PC-3 (cell line): ENCODE data around the gene ZNF891. TPM values are rescaled to one million over a fixed set of nuclear protein-coding genes. Genes with fewer than 3 reads are reported as not detected.

Experiments
- ATAC-seq: fragments of 200-7000 bp; cut with Tn5 transposase; 2 replicates; pipeline ENCODE4 v1.9.1; 2020; ENCODE audit warnings: mild to moderate bottlenecking, moderate library complexity
- BruUV-seq: library from RNA; stranded (reverse); fragments of 400-500 nt; replicated peaks from 2 replicates; lab custom pipeline; 2021; lab: Mats Ljungman, UMichigan
- CTCF ChIA-PET: fragments of 300-600 bp; sonication (Branson Sonifier 250); formaldehyde crosslinking; loops from one replicate; lab custom pipeline; 2022; ENCODE audit warnings: antibody characterized with exemption; lab: Charles Lee
- POLR2A ChIA-PET: fragments of 300-600 bp; sonication (Branson Sonifier 250); formaldehyde crosslinking; loops from one replicate; lab custom pipeline; 2022; ENCODE audit warnings: antibody characterized with exemption; ENCODE audit not compliant: unreplicated experiment; lab: Charles Lee
- DNase-seq: peaks from one replicate; pipeline ENCODE4 v3.0.0-alpha.2; 2015
- H2AFZ ChIP-seq: fragments of 300-600 bp; sonication (generic); 2 replicates; pipeline ENCODE4 v1.6.0; 2016; ENCODE audit warnings: antibody characterized with exemption, low read length
- H3F3A ChIP-seq: fragments of 300-600 bp; sonication (generic); one replicate; pipeline ENCODE4 v1.6.0; 2017; ENCODE audit warnings: antibody characterized with exemption, low read length, control low read depth, mild to moderate bottlenecking; ENCODE audit not compliant: unreplicated experiment
- H3K27ac ChIP-seq: fragments of 300-600 bp; sonication (generic); 2 replicates; pipeline ENCODE4 v1.5.1; 2016; ENCODE audit warnings: mild to moderate bottlenecking, low read length
- H3K27me3 ChIP-seq: fragments of 300-600 bp; sonication (generic); 2 replicates; pipeline ENCODE4 v1.6.1; 2016; ENCODE audit warnings: low read length, mixed read lengths
- H3K36me3 ChIP-seq: fragments of 300-600 bp; sonication (generic); 2 replicates; pipeline ENCODE4 v1.6.1; 2016; ENCODE audit warnings: low read depth, mixed run types, low read length, mixed read lengths
- H3K4me1 ChIP-seq: fragments of 300-600 bp; sonication (generic); 2 replicates; pipeline ENCODE4 v1.5.1; 2016; ENCODE audit warnings: low read length; ENCODE audit not compliant: insufficient read depth
- H3K4me2 ChIP-seq: fragments of 300-600 bp; sonication (generic); 2 replicates; pipeline ENCODE4 v1.6.0; 2016; ENCODE audit warnings: low read length
- H3K4me3 ChIP-seq: fragments of 300-600 bp; sonication (generic); 2 replicates; pipeline ENCODE4 v1.5.1; 2016; ENCODE audit warnings: mild to moderate bottlenecking, low read length, mixed read lengths
- H3K79me2 ChIP-seq: fragments of 300-600 bp; sonication (generic); 2 replicates; pipeline ENCODE4 v1.6.1; 2017; ENCODE audit warnings: low read length, mixed read lengths
- H3K9ac ChIP-seq: fragments of 300-600 bp; sonication (generic); 2 replicates; pipeline ENCODE4 v1.6.0; 2016; ENCODE audit warnings: mild to moderate bottlenecking, low read length
- H3K9me2 ChIP-seq: fragments of 300-600 bp; sonication (generic); replicated peaks from 2 replicates; pipeline ENCODE4 v1.6.1; 2016; ENCODE audit warnings: mixed run types, low read length, mixed read lengths
- H3K9me3 ChIP-seq: fragments of 300-600 bp; sonication (generic); 2 replicates; pipeline ENCODE4 v1.6.1; 2016; ENCODE audit warnings: low read length, mixed read lengths
- H4K20me1 ChIP-seq: fragments of 300-600 bp; sonication (generic); 2 replicates; pipeline ENCODE4 v1.6.1; 2016; ENCODE audit warnings: low read length, mixed read lengths
- CTCF ChIP-seq: fragments of 300-600 bp; sonication (generic); conservative IDR thresholded peaks from 2 replicates; pipeline ENCODE4 v1.5.1; 2017; ENCODE audit warnings: antibody characterized with exemption, low read depth, mild to moderate bottlenecking, low read length
- EZH2 ChIP-seq: fragments of 300-600 bp; sonication (generic); IDR thresholded peaks from one replicate; pipeline ENCODE4 v1.6.1; 2017; ENCODE audit warnings: antibody characterized with exemption, mild to moderate bottlenecking, low read length; ENCODE audit not compliant: unreplicated experiment
- EZH2phosphoT487 ChIP-seq: fragments of 300-600 bp; sonication (generic); IDR thresholded peaks from 2 replicates; pipeline ENCODE4 v1.6.1; 2018; ENCODE audit warnings: mild to moderate bottlenecking, antibody characterized with exemption, low read length, borderline replicate concordance
- intact Hi-C: fragments of 100-400 bp; cut with micrococcal nuclease; formaldehyde crosslinking; loops from 2 replicates; pipeline ENCODE4 v1.9.0; 2023
- total RNA-seq: library from RNA; depleted of rRNA; stranded (reverse); fragments of >200 nt; gene quantifications from 2 replicates; pipeline ENCODE4 v1.2.3, GENCODE V29; 2014

The ZNF891 gene
- total RNA-seq, 1 experiment from 2014 or later: 0.98 TPM

- no peak for TF ChIP-seq EZH2
- TF ChIP-seq EZH2phosphoT487: no peak
- no peak for TF ChIP-seq CTCF
- Histone ChIP-seq H4K20me1 (no peaks in the 10 kb centered on the region), H3K9me2 (no peaks in the 10 kb centered on the region), H3K27me3 (no peaks in the 10 kb centered on the region), H3F3A (no peaks in the 10 kb centered on the region), H3K9me3 (peaks cover 40% of the 10 kb centered on the region), H3K36me3 (peaks cover 6% of the 10 kb centered on the region; the same call in 1 of the 2 replicates), H3K4me1 (no peaks in the 10 kb centered on the region), H3K4me3 (peak overlapping the region; percentile 60), H2AFZ (peak overlapping the region; percentile 82), H3K27ac (no peak overlapping the region), H3K4me2 (peak overlapping the region; percentile 54), H3K79me2 (no peaks in the 10 kb centered on the region), H3K9ac (no peak overlapping the region)
- intact Hi-C loops: no loop called here
- ATAC-seq (peak; percentile 35), DNase-seq (peak; percentile 56)
- ChIA-PET CTCF (no interaction called here), POLR2A (no interaction called here)
- BruUV-seq: no TSS peak
Measured at GRCh38 chr12:133080026-133080367, 50.1 kb downstream of the ZNF891 start.

GRCh38 chr12:133073836-133074235 is 56.2 kb downstream of the ZNF891 start:
- intact Hi-C loops: no loop called here
- Histone ChIP-seq H3K4me1 (no peaks in the 10 kb centered on the region), H3K4me2 (no peak overlapping the region), H4K20me1 (no peaks in the 10 kb centered on the region), H3K9me3 (peaks cover 34% of the 10 kb centered on the region), H3K9me2 (no peaks in the 10 kb centered on the region), H3K79me2 (no peaks in the 10 kb centered on the region), H3K9ac (no peak overlapping the region), H3F3A (no peaks in the 10 kb centered on the region), H3K27me3 (no peaks in the 10 kb centered on the region), H3K36me3 (no peaks in the 10 kb centered on the region; the same call in 1 of the 2 replicates), H3K27ac (no peak overlapping the region), H2AFZ (no peak overlapping the region), H3K4me3 (no peak overlapping the region)
- ChIA-PET CTCF (no interaction called here), POLR2A (no interaction called here)
- DNase-seq (no peak), ATAC-seq (no peak)
- no TSS peak for BruUV-seq
- TF ChIP-seq EZH2phosphoT487: no peak
- no peak for TF ChIP-seq CTCF
- no peak for TF ChIP-seq EZH2

GRCh38 chr12:133063556-133063955 is 66.5 kb downstream of the ZNF891 start:
- Histone ChIP-seq H3K79me2 (no peaks in the 10 kb centered on the region), H4K20me1 (no peaks in the 10 kb centered on the region), H3K27me3 (no peaks in the 10 kb centered on the region), H3K4me1 (no peaks in the 10 kb centered on the region), H3K36me3 (peaks cover 24% of the 10 kb centered on the region; the same call in 1 of the 2 replicates), H3K4me2 (no peak overlapping the region), H3K27ac (no peak overlapping the region), H2AFZ (no peak overlapping the region), H3K9me3 (peaks cover 72% of the 10 kb centered on the region), H3K4me3 (no peak overlapping the region), H3F3A (no peaks in the 10 kb centered on the region), H3K9ac (no peak overlapping the region), H3K9me2 (no peaks in the 10 kb centered on the region)
- POLR2A ChIA-PET: no interaction called here
- CTCF ChIA-PET: no interaction called here
- no TSS peak for BruUV-seq
- intact Hi-C loops: no loop called here
- no peak for ATAC-seq
- no peak for TF ChIP-seq CTCF
- TF ChIP-seq EZH2phosphoT487: no peak
- TF ChIP-seq EZH2: no peak
- no peak for DNase-seq
